ENCODE measurements around the gene SLC12A8. TPM values are rescaled to one million over a fixed set of nuclear protein-coding genes. Genes with fewer than 3 reads are reported as not detected.

Gene SLC12A8
- total and polyA plus RNA-seq, 2 of the 13 experiments (the other 11 are each of a cell fraction or from before 2014, with no cell fraction given): 0.44 to 0.71 TPM

DNA sequence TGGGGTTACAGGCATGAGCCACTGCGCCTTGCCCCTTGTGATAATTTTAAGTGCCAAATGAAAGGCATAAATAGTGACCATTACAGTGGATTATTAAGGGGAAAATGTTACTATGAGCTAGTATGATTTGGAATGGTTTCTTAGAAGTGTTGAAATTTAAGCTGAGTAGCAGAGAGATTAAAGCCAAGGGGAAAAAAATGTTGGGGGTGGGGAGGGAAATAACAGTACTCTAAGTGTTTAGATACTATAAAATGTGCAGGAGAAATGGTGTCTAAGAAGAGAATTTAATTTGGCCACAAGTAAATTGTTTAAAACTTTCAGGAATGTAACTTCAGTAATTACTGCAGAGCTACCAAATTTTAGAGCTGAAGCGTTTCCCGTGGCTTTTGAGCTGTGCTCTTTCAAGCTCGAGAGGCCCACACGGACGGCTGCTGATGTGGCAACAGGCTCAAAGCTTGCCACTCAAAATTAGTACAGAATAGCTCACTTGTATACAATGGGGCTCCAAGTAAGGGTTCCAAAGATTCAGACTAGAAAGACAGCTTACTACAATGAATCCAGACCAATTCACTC lies 23.9 kb upstream of the SLC12A8 start:
- ChIA-PET CTCF (ENCODE audit: low intra/inter-chr PET ratio, low total read pairs) (no interaction called here), POLR2A (no interaction called here)
- no peaks in the 10 kb centered on the region for H3K9me3 ChIP-seq (ENCODE audit: low read length)
- H3K4me3 ChIP-seq (replicated peaks in 1 of 3; ENCODE audit: insufficient read depth in 1 of 3, low read depth in 2 of 3, low read length in 3 of 3): no peak overlapping the region
- in situ Hi-C loops (cut with HindIII; ENCODE audit: extremely low pct_ligation_motif_present, low pct_unique_long_range_greater_than_20kb) (no loop called here), intact Hi-C loops (cut with micrococcal nuclease; ENCODE audit: unreplicated experiment) (no loop called here)
- H4K20me1 ChIP-seq (ENCODE audit: insufficient read depth, low read length): no peaks in the 10 kb centered on the region
- H2AFZ ChIP-seq (ENCODE audit: low read length): no peak overlapping the region
- 88% methylated on average over 6 of the region's 6 CpGs for WGBS (ENCODE audit: low lambda C conversion rate)
- no peak overlapping the region for H3K4me2 ChIP-seq (ENCODE audit: low read depth, low read length)
- H3K4me1 ChIP-seq (ENCODE audit: insufficient read depth, low read length): peaks cover 9% of the 10 kb centered on the region
- BruUV-seq (replicated peaks): no TSS peak
- peaks cover 4 to 30% of the 10 kb centered on the region in 2 experiments; a peak in 4 of 5 replicates for H3K36me3 ChIP-seq (replicated peaks in 1 of 2; ENCODE audit: control insufficient read depth in 1 of 2, insufficient read depth in 2 of 2, low read length in 2 of 2)
- H3K27ac ChIP-seq (ENCODE audit: extremely low read length, insufficient read depth, low read length): no peak overlapping the region
- H3K9ac ChIP-seq (ENCODE audit: insufficient read depth, low read depth, low read length): no peak overlapping the region
- H3K27me3 ChIP-seq (ENCODE audit: control insufficient read depth in 1 of 2, insufficient read depth in 2 of 2, low read length in 2 of 2): no peaks in the 10 kb centered on the region; a peak in 1 of 5 replicates
- TF ChIP-seq CC2D1A (CRISPR knock-in tag; IDR thresholded peaks at IDR 0.05): no peak
- TF ChIP-seq SKI (IDR thresholded peaks at IDR 0.05; ENCODE audit: partially characterized antibody): no peak
- TF ChIP-seq ZNF660 (CRISPR knock-in tag; IDR thresholded peaks at IDR 0.05; ENCODE audit: borderline replicate concordance, low read depth): no peak
- TF ChIP-seq THAP9 (CRISPR knock-in tag; IDR thresholded peaks at IDR 0.05; ENCODE audit: borderline replicate concordance): no peak
- no peak for TF ChIP-seq PCBP2 (optimal IDR thresholded peaks at IDR 0.05; ENCODE audit: low read depth, low read length, poor library complexity, severe bottlenecking)
- no peak for TF ChIP-seq ATAD3A (CRISPR knock-in tag; IDR thresholded peaks at IDR 0.05)
- TF ChIP-seq, protein P1, sequence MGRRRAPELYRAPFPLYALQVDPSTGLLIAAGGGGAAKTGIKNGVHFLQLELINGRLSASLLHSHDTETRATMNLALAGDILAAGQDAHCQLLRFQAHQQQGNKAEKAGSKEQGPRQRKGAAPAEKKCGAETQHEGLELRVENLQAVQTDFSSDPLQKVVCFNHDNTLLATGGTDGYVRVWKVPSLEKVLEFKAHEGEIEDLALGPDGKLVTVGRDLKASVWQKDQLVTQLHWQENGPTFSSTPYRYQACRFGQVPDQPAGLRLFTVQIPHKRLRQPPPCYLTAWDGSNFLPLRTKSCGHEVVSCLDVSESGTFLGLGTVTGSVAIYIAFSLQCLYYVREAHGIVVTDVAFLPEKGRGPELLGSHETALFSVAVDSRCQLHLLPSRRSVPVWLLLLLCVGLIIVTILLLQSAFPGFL (CRISPR knock-in tag; IDR thresholded peaks at IDR 0.05): no peak
- TF ChIP-seq, protein P2, sequence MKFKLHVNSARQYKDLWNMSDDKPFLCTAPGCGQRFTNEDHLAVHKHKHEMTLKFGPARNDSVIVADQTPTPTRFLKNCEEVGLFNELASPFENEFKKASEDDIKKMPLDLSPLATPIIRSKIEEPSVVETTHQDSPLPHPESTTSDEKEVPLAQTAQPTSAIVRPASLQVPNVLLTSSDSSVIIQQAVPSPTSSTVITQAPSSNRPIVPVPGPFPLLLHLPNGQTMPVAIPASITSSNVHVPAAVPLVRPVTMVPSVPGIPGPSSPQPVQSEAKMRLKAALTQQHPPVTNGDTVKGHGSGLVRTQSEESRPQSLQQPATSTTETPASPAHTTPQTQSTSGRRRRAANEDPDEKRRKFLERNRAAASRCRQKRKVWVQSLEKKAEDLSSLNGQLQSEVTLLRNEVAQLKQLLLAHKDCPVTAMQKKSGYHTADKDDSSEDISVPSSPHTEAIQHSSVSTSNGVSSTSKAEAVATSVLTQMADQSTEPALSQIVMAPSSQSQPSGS (CRISPR knock-in tag; IDR thresholded peaks at IDR 0.05): no peak
- no peak for TF ChIP-seq ZNF441 (CRISPR knock-in tag; IDR thresholded peaks at IDR 0.05; ENCODE audit: borderline replicate concordance)
- TF ChIP-seq ZNF251 (CRISPR knock-in tag; IDR thresholded peaks at IDR 0.05): no peak
- TF ChIP-seq TMF1 (CRISPR knock-in tag; IDR thresholded peaks at IDR 0.05; ENCODE audit: low read depth): no peak
- TF ChIP-seq, protein P3, sequence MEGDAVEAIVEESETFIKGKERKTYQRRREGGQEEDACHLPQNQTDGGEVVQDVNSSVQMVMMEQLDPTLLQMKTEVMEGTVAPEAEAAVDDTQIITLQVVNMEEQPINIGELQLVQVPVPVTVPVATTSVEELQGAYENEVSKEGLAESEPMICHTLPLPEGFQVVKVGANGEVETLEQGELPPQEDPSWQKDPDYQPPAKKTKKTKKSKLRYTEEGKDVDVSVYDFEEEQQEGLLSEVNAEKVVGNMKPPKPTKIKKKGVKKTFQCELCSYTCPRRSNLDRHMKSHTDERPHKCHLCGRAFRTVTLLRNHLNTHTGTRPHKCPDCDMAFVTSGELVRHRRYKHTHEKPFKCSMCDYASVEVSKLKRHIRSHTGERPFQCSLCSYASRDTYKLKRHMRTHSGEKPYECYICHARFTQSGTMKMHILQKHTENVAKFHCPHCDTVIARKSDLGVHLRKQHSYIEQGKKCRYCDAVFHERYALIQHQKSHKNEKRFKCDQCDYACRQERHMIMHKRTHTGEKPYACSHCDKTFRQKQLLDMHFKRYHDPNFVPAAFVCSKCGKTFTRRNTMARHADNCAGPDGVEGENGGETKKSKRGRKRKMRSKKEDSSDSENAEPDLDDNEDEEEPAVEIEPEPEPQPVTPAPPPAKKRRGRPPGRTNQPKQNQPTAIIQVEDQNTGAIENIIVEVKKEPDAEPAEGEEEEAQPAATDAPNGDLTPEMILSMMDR (CRISPR knock-in tag; IDR thresholded peaks at IDR 0.05): no peak
- TF ChIP-seq DMAP1 (CRISPR knock-in tag; IDR thresholded peaks at IDR 0.05): no peak
- H3K79me2 ChIP-seq (ENCODE audit: insufficient read depth, low read length): no peaks in the 10 kb centered on the region
- FAIRE-seq (no peak), DNase-seq (ENCODE audit: low spot score) (no peak), ATAC-seq (no peak)

All from HepG2 (cell line).